ENCODE measurements around the gene GLRA2.

Gene GLRA2

DNA sequence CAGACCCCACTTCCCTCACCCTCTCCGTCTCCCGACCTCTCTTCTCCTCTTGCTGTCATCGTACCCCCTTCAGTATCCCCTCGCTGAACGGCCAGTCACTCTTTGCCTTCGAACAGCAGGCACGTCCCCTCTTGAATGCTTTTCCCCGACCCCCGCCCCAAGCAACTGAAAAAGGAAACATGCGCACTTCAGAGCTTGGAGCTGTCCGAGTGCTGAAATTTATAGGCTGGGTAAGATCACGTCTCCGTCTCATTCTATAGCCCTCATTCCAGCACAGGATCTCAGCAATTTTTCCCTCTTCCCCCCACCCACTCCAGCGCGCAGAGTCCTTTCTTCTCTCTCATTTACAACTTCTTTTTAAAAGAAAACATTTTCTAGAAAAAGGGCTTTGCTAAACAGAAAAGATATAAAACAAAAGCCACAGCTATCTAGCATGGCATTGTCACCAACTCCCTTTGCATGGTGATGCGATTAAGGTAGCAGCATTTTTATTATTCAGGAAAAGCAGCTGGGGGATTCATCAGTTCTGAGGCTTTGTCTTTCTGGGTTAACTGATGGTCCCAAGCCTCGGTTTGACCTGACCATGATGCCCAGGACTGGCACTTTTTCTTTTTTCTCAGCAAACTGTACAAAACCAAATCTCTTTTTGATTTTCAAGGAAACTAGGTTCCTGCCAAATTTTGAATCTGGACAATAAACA, at the start of gene GLRA2:
TSS of gene GLRA2 (plus strand) at position 247 of the 700 bp plus-strand sequence. CDS start 522 bp downstream, outside the sequence.
- H3K4me1 Mint-ChIP-seq: peaks cover 6% of the 10 kb centered on the region
- H3K4me3 Mint-ChIP-seq: peak within 1 kb of the TSS in 1 of 2 donors; percentile 68
- DNase-seq (no peak), ATAC-seq (no peak)
- peaks cover 11% of the 10 kb centered on the region for H3K27me3 Mint-ChIP-seq
- no peaks in the 10 kb centered on the region for H3K9me3 Mint-ChIP-seq
- peak within 1 kb of the TSS in 1 of 2 donors; percentile 82 for H3K27ac Mint-ChIP-seq

DNA sequence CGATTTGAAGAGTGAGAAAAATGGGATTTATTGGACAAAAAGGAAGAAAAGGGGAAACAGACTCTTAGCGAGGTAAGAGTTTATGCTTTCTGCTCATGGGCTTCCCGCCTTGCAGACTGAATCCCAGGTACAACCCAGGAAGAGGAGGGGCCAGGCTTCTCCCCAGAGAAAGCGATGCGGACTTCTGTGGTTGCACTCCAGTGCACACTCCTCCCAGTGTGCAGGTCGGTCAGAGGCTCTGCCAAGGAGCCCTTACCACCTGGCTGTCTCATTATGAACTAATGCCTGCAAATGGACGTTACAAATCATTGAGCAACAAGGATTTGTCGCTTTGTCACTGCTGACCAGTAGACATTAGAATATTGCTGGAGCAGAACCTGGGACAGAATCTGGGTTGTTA, 39.9 kb upstream of the GLRA2 start:
- no peak for ATAC-seq
- no peak overlapping the region for H3K27ac Mint-ChIP-seq
- H3K27me3 Mint-ChIP-seq: no peaks in the 10 kb centered on the region

GRCh38 chrX:14491689-14492088, 37.6 kb upstream of the GLRA2 start:
- Mint-ChIP-seq H3K4me3 (no peak overlapping the region), H3K27me3 (no peaks in the 10 kb centered on the region), H3K9me3 (no peaks in the 10 kb centered on the region), H3K4me1 (peaks cover under 1% of the 10 kb centered on the region), H3K27ac (no peak overlapping the region)
- DNase-seq (no peak), ATAC-seq (no peak)

More for the DNA sequence above, 39.9 kb upstream of the GLRA2 start:
- Mint-ChIP-seq H3K4me3 (no peak overlapping the region), H3K9me3 (no peaks in the 10 kb centered on the region), H3K4me1 (no peaks in the 10 kb centered on the region)
- DNase-seq: no peak

GRCh38 chrX:14496674-14497073, 32.7 kb upstream of the GLRA2 start:
- H3K27me3 Mint-ChIP-seq: no peaks in the 10 kb centered on the region
- no peaks in the 10 kb centered on the region for H3K9me3 Mint-ChIP-seq
- H3K4me3 Mint-ChIP-seq: peak overlapping the region; percentile 55 to 78
- peaks cover 5% of the 10 kb centered on the region for H3K4me1 Mint-ChIP-seq
- H3K27ac Mint-ChIP-seq: peak overlapping the region; percentile 15 to 93
- no peak for DNase-seq
- ATAC-seq: no peak

- H3K27me3 Mint-ChIP-seq: no peaks in the 10 kb centered on the region
- DNase-seq: peak; percentile 1 to 13
Measured at GRCh38 chrX:14497184-14497666, 32.1 kb upstream of the GLRA2 start.

DNA sequence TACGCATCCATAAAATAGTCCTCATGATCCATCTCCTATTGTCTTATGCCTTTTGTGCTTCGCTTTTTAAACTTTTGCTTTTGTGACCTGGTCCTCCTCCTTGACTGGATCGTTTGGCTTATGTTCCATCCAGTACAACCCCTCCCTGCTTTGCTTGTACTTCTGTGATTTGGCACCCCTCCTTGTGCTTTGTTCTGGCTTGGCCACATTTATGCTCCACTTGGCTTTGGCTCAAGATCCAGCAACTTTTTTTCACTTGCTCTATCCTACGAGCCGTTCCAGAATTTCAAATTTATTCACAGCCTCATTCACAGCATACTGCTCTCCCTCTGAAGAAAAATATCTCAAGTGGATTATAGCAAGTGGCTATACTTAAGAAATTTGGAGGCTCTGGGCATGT, 28.0 kb upstream of the GLRA2 start:
- H3K4me3 Mint-ChIP-seq: no peak overlapping the region
- ATAC-seq: no peak
- no peak for DNase-seq
- no peaks in the 10 kb centered on the region for H3K9me3 Mint-ChIP-seq
- no peak overlapping the region for H3K27ac Mint-ChIP-seq
- H3K27me3 Mint-ChIP-seq: no peaks in the 10 kb centered on the region
- H3K4me1 Mint-ChIP-seq: peaks cover 5% of the 10 kb centered on the region

More at GRCh38 chrX:14497184-14497666, 32.1 kb upstream of the GLRA2 start:
- H3K9me3 Mint-ChIP-seq: no peaks in the 10 kb centered on the region
- peak overlapping the region; percentile 55 to 78 for H3K4me3 Mint-ChIP-seq
- H3K4me1 Mint-ChIP-seq: peaks cover 5% of the 10 kb centered on the region
- peak overlapping the region; percentile 72 to 93 for H3K27ac Mint-ChIP-seq
- ATAC-seq: peak; percentile 91

GRCh38 chrX:14504960-14505538, 24.3 kb upstream of the GLRA2 start:
- peak overlapping the region in 1 of 2 donors; percentile 89 for H3K27ac Mint-ChIP-seq
- no peak overlapping the region for H3K4me3 Mint-ChIP-seq
- H3K27me3 Mint-ChIP-seq: peaks cover 10% of the 10 kb centered on the region
- no peaks in the 10 kb centered on the region for H3K4me1 Mint-ChIP-seq
- H3K9me3 Mint-ChIP-seq: no peaks in the 10 kb centered on the region
- no peak for DNase-seq
- ATAC-seq: no peak

- ATAC-seq: no peak
- peaks cover 13% of the 10 kb centered on the region for H3K27me3 Mint-ChIP-seq
- H3K27ac Mint-ChIP-seq: peak overlapping the region in 1 of 2 donors; percentile 22
- H3K9me3 Mint-ChIP-seq: no peaks in the 10 kb centered on the region
- H3K4me1 Mint-ChIP-seq: no peaks in the 10 kb centered on the region
- no peak overlapping the region for H3K4me3 Mint-ChIP-seq
- no peak for DNase-seq
Measured at GRCh38 chrX:14505648-14506047, 23.7 kb upstream of the GLRA2 start.

DNA sequence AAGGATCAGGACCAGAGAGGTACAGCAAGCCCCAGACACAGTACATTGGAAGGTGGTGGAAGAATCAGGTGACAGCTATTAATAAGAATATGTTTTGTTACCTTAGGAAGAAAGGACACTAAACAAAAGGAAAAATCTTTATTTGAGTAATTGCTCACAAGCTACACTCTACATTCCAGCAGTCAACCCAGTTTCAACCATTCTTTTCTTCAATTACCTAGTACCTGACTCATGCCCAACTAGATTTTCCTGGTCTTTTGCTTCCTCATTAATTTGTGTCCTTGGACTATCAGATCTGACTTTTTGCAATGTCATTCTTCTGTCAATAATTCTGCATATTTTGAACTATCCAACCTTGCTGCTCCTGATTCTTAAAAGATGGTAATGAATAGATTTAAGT, 22.5 kb upstream of the GLRA2 start:
- Mint-ChIP-seq H3K9me3 (no peaks in the 10 kb centered on the region), H3K4me3 (no peak overlapping the region), H3K4me1 (no peaks in the 10 kb centered on the region), H3K27ac (no peak overlapping the region), H3K27me3 (peaks cover 13% of the 10 kb centered on the region)
- ATAC-seq (no peak), DNase-seq (no peak)

DNA sequence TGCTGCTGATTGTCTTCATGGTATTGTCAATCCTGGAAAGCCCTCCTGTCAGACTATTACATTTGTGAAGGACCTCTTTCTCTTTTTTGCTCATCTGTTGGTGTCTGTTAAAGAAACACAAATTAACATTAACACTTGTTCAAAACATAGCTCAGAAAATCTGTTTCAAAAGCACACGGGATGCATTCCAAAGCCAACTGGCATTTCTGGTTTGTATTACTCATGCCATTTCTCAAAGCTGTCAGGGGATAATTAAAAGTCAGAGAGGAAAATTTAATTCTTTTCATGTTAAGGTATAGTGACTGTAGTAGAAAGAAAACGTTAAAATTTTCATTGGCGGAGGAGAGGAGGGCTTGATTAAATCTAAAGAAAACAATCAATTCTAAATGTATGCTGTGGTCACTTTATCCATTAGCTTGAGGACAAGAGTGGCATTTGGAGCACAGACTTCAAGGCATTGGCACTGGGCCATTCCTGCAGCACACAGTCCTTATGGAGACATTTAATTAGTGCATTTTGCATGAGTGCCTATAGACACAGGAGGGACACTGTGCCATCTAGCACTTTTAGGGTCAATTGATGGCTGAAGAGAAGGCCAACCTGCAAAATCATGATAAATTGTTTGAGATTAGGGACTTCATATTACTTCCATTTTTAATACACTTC, 21.2 kb upstream of the GLRA2 start:
- H3K27me3 Mint-ChIP-seq: peaks cover 13% of the 10 kb centered on the region

GRCh38 chrX:14509325-14510057, 19.8 kb upstream of the GLRA2 start:
- Mint-ChIP-seq H3K27ac (no peak overlapping the region), H3K9me3 (no peaks in the 10 kb centered on the region), H3K4me3 (no peak overlapping the region), H3K4me1 (no peaks in the 10 kb centered on the region), H3K27me3 (peaks cover 13% of the 10 kb centered on the region)
- DNase-seq: no peak
- ATAC-seq: no peak

More for the DNA sequence above, 21.2 kb upstream of the GLRA2 start:
- ATAC-seq (no peak), DNase-seq (no peak)
- no peaks in the 10 kb centered on the region for H3K9me3 Mint-ChIP-seq
- H3K27ac Mint-ChIP-seq: no peak overlapping the region
- H3K4me3 Mint-ChIP-seq: no peak overlapping the region
- no peaks in the 10 kb centered on the region for H3K4me1 Mint-ChIP-seq

- no peak overlapping the region for H3K27ac Mint-ChIP-seq
- DNase-seq (peak; percentile 12 to 45), ATAC-seq (peak; percentile 60)
- H3K4me1 Mint-ChIP-seq: peaks cover 6% of the 10 kb centered on the region
- H3K4me3 Mint-ChIP-seq: no peak overlapping the region
- peaks cover 11% of the 10 kb centered on the region for H3K27me3 Mint-ChIP-seq
- H3K9me3 Mint-ChIP-seq: no peaks in the 10 kb centered on the region
Measured at GRCh38 chrX:14528629-14529289, 577 bp upstream of the GLRA2 start.

- no peaks in the 10 kb centered on the region for H3K9me3 Mint-ChIP-seq
- DNase-seq (no peak), ATAC-seq (no peak)
- no peak overlapping the region for H3K27ac Mint-ChIP-seq
- peaks cover 6% of the 10 kb centered on the region for H3K4me1 Mint-ChIP-seq
- peaks cover 8% of the 10 kb centered on the region for H3K27me3 Mint-ChIP-seq
- H3K4me3 Mint-ChIP-seq: no peak overlapping the region
Measured at GRCh38 chrX:14533867-14534266, 4.5 kb downstream of the GLRA2 start.

DNA sequence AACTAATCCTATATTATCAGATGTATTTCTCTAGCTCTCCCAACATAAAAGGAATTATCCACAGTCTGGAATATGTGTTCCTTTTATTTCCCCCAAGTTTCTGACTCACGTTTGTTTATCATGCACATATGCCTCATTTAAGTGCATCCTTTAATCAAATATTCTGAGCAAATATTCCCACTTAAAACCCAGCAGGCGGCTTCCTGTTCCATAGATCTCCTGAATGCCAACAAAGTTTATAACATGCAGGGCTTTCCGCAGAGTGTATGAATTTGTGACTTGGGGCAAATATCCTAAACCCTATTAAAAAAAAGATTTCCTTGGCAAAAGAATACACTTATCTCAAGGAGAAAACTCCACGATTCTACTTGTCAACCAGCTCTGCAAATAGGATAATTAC, 16.9 kb downstream of the GLRA2 start:
- no peak for DNase-seq
- Mint-ChIP-seq H3K27me3 (no peaks in the 10 kb centered on the region), H3K9me3 (no peaks in the 10 kb centered on the region), H3K27ac (no peak overlapping the region), H3K4me1 (no peaks in the 10 kb centered on the region), H3K4me3 (no peak overlapping the region)
- no peak for ATAC-seq

DNA sequence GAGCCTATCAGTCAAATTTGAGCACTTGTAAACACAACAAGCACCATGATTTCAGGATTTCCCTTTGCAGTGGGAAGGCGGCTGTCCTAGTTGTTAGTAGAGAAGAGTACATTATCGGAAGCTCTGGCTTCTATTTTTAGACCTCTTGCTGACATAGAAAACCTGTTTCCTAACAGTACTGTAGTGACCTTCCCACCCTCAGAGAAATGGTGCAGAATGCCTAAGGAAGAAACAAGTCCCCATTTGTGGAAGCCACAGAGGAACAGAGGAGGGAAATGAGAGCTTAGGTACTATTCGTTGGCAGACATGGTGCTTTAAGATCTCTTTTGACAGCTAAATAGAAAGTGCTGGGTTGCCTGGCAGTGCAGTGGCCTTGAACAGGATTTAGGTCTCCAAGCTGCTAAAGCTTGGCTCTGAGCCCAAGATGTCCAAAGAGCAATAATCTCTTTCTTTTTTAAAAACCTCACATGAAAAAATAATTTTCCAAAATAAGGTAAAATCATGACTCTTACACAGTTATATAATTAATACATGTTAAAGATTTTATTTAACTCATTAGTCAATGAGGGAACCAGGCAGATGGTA, 24.9 kb downstream of the GLRA2 start:
- Mint-ChIP-seq H3K27ac (no peak overlapping the region), H3K4me3 (no peak overlapping the region), H3K27me3 (no peaks in the 10 kb centered on the region), H3K4me1 (no peaks in the 10 kb centered on the region), H3K9me3 (no peaks in the 10 kb centered on the region)
- ATAC-seq (no peak), DNase-seq (no peak)
